Stimulated activated CD8-positive, alpha-beta memory T cell treated with anti-CD3 and anti-CD28 coated beads, Interleukin-4, amount 100 ng/mL, for 1 hour (primary cell): Measurements from ENCODE around the gene HIGD1A.

Source experiments
- DNase-seq, 2 donors: peaks; one replicate each; pipeline ENCODE4 v3.0.0-alpha.2; 2020; ENCODE audit warnings: low read depth in 2 of 2, low spot score in 1 of 2

HIGD1A gene

DNA sequence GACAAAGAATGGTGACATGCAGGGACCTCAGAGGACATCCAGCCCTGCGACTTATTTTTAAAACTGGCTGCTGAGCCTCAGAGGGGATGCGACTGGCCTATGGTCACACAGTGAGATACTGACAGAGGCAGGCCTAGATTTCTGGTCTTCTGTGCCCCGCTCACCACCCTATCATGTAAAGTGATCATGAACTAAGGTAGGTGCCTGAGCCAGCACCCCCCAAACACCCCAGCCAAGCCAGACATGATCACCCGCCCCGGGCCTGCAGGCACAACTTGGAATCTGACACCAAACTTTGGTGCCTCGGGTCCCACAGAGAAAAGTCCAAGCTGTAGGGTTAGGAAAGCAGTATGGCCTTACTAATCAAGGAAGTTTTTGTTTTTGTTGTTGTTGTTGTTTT, 67.8 kb downstream of the HIGD1A start:
- DNase-seq: no peak

DNA sequence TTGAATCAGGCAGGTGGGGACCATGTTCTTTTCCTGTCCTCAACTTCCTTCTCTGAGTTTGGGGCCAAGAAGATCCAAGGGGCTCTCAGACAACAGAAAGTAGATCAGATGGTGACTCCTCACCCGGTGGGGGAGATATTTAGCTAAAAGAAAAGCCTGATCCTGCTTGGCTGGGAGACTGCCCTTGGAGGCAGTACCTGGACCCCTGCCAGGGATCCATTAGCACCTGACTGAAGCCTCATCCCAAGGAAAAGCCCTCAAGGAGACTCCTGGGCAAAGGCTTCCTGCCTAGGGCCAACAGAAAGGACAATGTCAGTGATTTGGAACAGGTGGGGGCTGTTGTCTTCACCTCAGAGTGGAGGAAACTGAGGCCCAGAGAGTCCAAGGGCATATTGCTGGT, 68.2 kb downstream of the HIGD1A start:
- DNase-seq: no peak

DNA sequence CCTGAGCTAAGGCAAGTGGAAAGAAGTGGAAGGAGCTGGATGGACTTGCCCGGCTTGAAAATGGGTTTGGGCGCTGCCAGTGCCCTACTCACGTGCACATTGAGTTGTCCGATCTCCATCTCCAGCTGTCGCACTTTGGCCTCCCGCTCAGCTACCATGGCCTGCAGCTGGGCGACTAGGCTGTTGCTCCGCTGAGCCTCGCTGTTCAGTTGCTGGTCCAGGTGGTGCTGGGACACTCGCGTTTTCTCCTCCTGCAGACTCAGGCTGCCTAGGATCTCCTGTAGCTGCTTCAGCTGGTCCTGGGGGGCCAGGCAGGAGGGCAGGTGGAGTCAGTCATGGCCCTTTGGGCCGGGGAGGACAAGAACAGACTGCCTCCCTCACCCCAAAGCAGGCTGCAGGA, 68.7 kb downstream of the HIGD1A start:
- DNase-seq: no peak

DNA sequence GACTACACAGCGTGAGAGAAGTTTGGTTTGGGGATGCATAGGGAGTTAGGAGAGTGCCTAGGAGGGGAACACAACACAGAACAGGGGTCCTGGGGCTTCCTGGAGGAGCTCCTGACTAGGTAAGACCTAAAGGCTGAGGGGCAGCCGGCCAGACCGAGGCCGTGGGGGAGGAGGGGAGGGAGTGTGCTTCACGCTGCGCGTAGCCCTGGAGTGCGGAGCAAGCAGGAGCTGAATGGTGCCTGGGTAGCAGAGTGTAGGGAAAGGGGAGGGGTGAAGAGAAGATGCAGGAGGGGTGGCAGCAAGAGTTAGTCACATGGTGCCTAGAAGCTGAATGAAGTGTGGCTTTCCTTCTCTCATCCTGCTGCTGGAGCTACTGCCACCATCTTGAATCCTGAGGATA, 69.3 kb downstream of the HIGD1A start:
- no peak for DNase-seq

- no peak for DNase-seq
Observed at GRCh38 chr3:42734263-42734860, 69.9 kb downstream of the HIGD1A start.

DNA sequence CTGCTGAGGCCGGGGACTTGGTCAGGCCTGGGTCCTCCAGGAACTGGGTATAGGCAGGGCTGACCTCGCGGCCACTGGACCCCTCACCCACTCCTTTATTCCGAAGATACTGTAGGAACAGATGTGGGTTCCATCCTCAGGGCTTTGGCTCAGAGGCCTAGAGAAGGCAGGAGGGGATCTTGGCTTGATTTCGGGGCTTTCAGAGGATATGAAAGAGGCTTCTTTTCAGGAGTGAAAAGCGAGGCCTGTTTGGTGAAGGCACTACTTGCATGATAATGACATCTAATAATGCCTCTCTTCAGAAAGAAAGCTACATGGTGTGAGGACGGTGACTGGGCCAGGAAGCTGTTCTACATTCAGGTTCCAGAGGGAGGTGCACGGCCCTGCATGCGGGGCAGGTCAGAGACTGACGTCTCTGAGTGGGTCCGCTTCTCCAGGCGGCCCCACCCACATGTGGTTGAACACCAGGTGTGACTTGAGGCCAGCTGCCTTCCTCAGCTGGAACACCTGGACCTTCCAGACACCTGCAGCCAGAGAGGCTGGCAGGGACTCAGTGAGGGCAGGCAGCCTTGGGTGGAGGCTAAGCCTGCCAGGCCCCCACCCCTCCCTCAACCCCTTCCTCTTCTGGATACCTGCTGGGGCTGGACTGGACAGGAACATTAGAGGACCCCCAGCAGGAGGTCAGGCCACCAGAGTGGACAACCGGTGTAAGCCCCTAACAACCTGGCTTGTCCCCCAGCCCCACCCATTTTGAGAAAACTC, 70.6 kb downstream of the HIGD1A start:
- DNase-seq: no peak
